Skeletal muscle cell (primary cell): ENCODE results near the gene TPM3.
"Not testable (repeated sequence)": the region's sequence is repeated elsewhere in the genome, so short reads cannot be mapped to it uniquely, and the experiment has no call there.

Experiments used
- DNase-seq: peaks from one replicate; pipeline ENCODE4 v3.0.0-alpha.2; 2010; ENCODE audit warnings: low read depth
- H3K4me3 ChIP-seq: 2 replicates; pipeline ENCODE4 v1.5.1; 2011; ENCODE audit warnings: low read depth, mild to moderate bottlenecking, control low read depth, low read length, moderate library complexity

The TPM3 gene

DNA sequence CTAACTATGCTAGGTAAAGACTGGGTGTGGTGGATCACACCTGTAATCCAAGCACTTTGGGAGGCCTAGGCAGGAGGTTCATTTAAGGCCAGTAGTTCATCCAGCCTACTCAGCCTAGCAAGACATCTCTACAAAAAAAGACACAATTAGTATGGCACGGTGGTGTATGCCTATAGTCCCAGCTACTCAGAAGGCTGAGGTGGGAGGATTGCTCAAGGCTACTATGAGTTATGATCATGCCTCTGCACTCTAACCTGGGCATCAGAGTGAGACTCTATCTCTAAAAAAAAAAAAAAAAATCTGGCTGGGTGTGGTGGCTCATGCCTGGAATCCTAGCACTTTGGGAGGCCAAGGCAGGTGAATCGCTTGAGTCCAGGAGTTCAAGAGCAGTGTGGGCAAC is 58.6 kb downstream of the TPM3 start:
- no peak for DNase-seq
- no peak overlapping the region for H3K4me3 ChIP-seq

DNA sequence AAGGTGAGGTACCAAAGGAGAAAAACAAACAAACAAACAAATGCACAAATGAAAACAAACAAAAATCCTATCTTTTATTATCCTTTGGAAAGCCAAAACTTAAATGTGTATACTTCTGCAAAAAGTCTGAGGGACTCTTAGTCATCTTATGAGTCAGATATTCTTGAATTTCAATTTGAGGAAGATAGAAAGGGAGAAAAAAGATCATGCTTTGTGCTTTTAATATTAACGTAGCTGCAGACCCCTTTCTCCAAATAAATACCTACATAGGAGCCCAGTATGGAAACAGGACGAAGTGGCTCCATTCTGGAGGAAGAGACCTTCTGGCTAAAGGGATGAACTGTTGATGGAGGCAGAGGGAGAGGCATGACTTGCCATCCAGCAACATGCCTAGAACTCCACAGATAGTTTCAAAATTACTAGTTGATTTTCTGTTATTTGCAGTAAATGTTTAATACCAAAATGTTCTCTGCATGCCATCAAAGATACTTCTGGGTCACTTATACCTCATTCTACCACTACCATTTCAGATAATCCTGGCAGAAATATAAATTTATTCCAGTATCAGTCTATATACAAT is 62.4 kb downstream of the TPM3 start:
- no peak for DNase-seq
- H3K4me3 ChIP-seq = no peak overlapping the region

DNA sequence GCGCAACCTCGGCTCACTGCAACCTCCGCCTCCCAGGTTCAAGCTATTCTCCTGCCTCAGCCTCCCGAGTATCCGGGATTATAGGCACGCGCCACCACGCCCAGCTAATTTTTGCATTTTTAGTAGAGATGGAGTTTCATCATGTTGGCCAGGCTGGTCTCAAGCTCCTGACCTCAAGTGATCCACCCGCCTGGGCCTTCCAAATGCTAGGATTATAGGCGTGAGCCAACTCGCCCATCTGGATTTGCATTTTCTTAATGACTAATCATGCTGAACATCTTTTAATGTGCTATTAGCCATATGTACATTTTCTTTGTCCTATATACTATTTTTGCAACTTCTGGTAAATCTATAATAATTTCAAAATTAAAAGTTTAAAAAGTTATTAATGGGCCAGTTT is 68.7 kb downstream of the TPM3 start:
- H3K4me3 ChIP-seq, DNase-seq: not testable (repeated sequence)

DNA sequence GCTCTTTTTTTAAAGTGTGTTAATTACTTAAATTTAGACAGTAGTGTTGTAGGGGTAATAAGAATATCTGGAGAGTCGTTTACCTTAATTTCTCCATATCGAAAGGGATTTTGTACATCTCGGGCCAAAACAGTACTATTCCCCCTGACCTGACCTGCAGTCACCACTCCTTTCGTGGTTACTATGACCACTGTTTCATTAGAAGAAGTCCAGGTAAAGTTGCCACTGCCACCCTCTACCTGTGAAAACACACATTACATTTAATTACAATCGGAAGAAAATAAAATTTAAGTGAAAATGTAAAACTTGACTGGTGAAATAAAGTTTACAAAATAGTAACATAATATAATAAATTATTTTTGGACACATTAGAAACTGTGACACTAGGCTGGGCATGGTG is 74.3 kb downstream of the TPM3 start:
- DNase-seq = no peak

DNA sequence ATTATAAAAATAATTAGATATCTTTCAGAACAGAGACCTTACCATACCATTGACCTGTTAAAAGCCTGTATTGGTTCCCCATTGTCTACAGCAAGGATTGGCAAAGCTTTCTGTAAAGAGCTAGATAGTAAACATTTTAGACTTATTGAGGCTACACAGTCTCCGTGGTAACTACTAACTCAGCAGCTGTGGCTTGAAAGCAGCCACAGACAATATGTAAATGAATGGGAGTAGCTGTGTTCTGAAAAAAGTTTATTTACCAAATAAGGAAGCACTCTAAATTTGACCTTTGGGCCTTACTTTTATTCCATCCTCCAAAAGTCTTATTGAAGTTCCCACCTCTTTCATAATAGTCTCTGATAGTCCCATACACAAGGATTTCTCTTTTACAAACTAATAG is 76.7 kb downstream of the TPM3 start:
- no peak for DNase-seq
- H3K4me3 ChIP-seq = no peak overlapping the region

More for the DNA sequence above, 74.3 kb downstream of the TPM3 start:
- no peak overlapping the region for H3K4me3 ChIP-seq
